Body of pancreas (tissue), 4 donors: ENCODE results near the gene REST.
"Not testable (repeated sequence)": the region's sequence is repeated elsewhere in the genome, so short reads cannot be mapped to it uniquely, and the experiment has no call there.

Source experiments
- POLR2A ChIP-seq, 3 donors: fragments of 450-650 bp; IDR thresholded peaks; one replicate each; pipeline ENCODE4 v1.6.1; 2016; ENCODE audit warnings: antibody characterized with exemption in 3 of 3, mild to moderate bottlenecking in 2 of 3
- TF ChIP-seq, protein P1 (sequence below), 7 experiments: fragments of 450-650 bp in 4 of 7; fragments of 200-600 bp in 3 of 7; sonication (generic) in 3 of 7; IDR thresholded peaks; one replicate each; pipeline ENCODE4 v1.5.1; 2016 to 2019; ENCODE audit warnings: antibody characterized with exemption in 7 of 7

DNA sequence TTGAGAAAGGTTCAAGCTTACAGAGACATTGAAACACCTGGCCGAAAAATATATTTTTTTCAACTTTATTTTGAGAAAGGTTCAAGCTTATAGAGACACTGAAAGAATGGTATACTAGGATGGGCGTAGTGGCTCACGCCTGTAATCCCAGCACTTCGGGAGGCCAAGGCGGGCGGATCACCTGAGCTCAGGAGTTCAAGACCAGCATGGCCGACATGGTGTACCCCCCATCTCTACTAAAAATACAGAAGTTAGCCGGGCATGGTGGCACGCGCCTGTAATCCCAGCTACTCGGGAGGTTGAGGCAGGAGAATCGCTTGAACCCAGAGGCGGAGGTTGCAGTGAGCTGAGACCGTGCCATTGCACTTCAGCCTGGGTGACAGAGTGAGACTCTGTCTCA is 32.1 kb downstream of the REST start:
- TF ChIP-seq, protein P1, sequence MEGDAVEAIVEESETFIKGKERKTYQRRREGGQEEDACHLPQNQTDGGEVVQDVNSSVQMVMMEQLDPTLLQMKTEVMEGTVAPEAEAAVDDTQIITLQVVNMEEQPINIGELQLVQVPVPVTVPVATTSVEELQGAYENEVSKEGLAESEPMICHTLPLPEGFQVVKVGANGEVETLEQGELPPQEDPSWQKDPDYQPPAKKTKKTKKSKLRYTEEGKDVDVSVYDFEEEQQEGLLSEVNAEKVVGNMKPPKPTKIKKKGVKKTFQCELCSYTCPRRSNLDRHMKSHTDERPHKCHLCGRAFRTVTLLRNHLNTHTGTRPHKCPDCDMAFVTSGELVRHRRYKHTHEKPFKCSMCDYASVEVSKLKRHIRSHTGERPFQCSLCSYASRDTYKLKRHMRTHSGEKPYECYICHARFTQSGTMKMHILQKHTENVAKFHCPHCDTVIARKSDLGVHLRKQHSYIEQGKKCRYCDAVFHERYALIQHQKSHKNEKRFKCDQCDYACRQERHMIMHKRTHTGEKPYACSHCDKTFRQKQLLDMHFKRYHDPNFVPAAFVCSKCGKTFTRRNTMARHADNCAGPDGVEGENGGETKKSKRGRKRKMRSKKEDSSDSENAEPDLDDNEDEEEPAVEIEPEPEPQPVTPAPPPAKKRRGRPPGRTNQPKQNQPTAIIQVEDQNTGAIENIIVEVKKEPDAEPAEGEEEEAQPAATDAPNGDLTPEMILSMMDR (IDR thresholded peaks at IDR 0.05), result not testable (repeated sequence)
- not testable (repeated sequence) for TF ChIP-seq POLR2A (IDR thresholded peaks at IDR 0.05)
